GM21825 (cell line): Measurements from ENCODE around the gene GUCY1A1.

Source experiments
- ATAC-seq: cut with Tn5 transposase; IDR thresholded peaks from one replicate; pipeline ENCODE4 v1.9.1; 2021; ENCODE audit warnings: mild to moderate bottlenecking, moderate library complexity; ENCODE audit not compliant: unreplicated experiment

The GUCY1A1 gene

GRCh38 chr4:155772459-155773195 lies 106.0 kb downstream of the GUCY1A1 start:
- no peak for ATAC-seq

GRCh38 chr4:155773196-155773800 lies 106.7 kb downstream of the GUCY1A1 start:
- no peak for ATAC-seq

DNA sequence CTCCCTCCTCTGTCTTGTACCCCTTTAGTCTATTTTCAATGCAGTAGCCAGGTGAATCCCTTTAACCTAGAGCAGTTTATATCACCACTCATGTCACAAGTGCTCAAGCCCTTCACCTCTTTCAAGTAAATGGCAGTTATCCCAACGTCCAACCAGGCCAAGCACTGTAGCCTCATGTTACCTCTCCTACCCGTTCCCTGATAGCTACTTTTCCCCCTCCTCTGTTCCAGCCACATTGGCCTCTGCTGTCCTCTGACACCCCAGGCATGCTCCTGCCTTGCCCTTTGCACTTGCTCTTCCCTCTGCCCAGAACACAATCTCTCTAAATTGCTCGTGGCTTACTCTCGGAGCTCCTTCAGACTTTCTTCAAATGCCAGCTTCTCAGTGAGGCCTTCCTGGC lies 107.4 kb downstream of the GUCY1A1 start:
- no peak for ATAC-seq

DNA sequence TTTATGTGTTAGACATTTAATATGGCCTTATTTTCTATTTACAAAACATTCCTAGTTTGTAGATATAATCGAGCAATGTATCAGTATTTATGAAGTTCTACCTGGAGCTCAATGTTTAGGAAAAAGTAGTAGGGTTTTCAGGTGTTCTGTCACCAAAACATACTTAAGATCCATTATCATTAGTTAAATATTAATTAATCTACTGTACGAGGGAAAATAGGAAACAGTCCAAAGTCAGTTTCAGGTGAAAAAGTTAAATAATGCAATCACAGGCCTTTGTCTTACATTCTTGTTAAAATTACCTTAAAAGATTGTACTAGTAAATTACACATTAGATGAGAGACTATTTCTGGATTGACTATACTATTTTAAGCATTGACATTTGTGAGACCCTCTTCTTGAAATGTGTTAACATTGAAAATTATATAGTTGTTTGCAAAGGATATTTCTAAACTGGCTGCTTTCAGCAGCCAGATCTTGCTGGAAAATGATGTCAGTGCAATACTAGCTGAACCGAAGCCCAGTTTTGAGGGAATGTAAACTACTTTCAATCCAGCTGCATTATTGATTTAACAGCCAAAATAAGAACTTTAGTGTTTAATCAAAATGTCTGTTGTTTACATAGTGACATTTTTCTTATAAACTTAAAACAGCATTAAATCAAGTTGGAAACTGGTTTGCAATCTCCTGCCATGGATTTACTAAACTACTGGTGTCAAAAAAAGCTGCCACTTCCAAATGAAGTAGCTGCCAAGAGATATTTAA lies 111.5 kb downstream of the GUCY1A1 start:
- ATAC-seq, result no peak

DNA sequence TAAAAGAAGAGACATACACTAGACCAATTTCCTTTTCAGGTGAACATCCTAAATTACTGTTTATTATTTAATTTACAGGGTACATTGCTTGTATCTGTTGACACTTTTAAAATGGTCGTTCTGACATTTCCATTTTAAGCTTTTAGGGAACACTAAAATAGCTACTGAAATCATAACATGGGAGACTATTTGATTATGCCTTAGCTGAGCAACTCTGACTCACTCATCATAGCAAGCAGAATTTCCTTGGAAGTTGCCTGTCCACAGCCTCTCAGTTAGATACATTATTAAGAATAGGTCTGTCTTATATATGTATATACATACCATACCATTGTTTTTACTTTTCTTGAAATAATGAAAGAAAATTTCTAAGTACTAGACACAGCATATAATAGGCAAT lies 114.1 kb downstream of the GUCY1A1 start:
- no peak for ATAC-seq

GRCh38 chr4:155781249-155781831 lies 114.7 kb downstream of the GUCY1A1 start:
- ATAC-seq, result no peak
